ENCODE data around the gene ZNF628.
"Not testable (repeated sequence)": the region's sequence is repeated elsewhere in the genome, so short reads cannot be mapped to it uniquely, and the experiment has no call there.

The ZNF628 gene

DNA sequence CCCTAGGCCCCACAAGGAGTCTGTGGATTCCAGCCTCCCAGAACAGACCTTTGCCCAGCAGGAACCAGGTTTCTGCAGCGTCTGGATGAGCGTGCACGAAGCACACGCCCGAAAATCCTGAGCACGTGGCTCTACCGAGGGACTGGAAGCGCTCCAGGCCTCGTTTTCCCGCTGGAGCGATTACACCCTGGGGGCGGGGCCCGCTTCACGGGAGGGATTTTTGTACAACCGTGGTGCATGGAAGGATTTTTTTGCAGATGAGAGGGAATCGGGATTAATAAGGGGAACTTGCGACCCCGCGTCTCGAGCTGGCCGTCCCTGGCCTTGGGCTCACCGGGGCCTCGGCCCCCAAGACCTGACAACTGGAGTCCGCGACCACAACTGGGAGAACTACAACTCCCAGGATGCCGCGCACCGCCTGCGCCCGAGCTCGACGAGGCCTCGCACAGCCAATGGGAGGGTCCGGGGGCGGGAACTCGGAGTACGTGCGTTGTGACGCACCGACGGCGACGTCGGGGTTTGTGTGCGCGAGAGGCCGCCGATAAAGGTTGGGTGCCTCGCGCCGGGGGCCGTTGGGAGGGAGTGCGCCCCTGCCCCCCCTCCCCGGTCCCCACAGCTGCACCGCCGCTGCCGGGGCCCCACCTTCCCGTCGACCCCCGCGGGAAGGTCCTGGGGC, at the start of gene ZNF628:
Gene ZNF628 (plus strand): TSS at position 518 of the 676 bp plus-strand sequence. CDS start 3,294 bp downstream, outside the sequence.
- DNase-seq (ENCODE audit: low read depth, low spot score) = peak; percentile 100

DNA sequence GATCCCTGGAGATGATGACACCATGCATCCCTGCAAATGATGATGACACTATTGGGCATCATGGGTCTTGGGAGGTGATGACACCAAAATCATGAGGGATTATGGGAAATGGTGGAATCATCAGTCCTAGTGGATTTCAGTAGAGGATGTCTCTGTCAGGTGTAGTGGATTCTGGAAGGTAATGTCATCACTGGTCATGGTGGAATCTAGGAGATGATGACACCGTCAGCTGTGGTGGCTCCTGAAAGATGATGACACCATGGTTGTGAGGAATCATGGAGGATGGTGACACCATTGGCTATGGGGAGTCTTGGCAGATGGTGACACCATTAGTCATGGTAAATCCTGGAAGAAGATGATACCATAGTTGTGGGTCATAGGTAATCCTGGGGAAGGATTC, 45.2 kb upstream of the ZNF628 start:
- no peak for DNase-seq (ENCODE audit: low read depth, low spot score)

DNA sequence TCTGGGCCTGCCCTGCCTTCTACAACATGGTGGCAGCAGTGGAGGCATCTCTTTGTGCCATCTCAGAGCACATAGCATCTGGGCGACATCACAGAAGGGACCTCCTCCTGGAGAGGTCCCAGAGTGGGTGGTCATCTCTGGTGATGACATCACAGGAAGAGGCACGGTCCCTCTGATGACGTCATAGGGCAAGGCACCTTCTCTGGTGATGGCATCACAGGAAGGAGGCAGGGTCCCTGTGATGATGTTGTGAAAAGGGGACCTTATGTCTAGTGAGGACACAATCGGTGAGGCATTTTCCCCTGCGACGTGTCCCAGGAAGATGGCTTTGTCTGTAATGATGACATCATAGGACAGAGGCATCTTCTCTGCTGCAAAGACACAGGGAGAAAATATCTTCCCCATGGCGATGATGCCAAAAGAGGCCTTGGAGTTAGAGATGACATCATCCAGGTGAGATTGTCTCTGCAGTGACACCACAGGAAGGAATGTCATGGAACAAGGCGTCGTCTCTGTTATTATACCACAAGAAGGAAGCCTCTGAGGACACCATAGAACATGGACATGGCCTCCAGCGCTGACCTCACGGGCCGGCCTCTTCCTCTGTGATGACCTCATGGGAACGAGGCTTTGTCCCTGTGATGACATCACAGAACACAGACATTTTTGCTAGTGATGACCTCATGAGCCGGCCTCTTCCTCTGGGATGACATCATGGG, 44.0 kb upstream of the ZNF628 start:
- no peak for DNase-seq (ENCODE audit: low read depth, low spot score)

DNA sequence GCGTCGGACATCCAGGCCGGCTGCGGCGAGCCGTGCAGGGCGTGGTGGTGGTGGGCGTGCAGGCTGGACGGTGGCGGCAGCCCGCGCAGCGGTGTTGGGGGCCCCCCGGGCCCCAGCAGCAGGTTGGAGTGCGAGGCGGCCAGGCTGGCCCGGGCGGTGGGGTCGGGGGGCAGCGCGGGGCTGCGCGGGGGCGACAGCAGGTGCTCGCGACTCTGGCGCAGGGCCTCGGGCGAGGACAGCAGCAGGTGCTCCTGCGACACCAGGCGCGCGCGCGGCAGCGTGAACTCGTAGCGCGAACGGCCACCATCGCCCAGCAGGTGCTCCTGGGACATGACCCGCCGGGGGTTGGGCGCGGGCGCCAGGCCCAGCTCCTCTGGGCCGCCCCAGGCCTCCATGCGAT, 43.1 kb upstream of the ZNF628 start:
- no peak for DNase-seq (ENCODE audit: low read depth, low spot score)

DNA sequence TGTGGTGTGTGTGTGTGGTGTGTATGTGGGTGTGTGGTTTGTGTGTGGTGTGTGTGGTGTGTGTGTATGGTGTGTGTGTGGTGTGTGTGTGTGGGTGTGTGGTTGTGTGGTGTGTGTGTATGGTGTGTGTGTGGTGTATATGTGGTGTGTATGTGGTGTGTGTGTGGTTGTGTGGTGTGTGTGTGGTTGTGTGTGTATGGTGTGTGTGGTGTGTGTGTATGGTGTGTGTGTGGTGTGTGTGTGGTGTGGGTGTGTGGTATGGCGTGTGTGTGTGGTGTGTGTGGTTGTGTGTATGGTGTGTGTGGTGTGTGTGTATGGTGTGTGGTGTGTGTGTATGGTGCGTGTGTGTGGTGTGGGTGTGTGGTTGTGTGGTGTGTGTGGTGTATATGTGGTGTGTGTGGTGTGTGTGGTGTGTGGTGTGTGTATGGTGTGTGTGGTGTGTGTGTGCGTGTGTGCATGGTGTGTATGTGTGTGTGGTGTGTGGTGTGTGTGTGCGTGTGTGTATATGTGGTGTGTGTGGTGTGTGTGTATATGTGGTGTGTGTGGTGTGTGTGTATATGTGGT, 42.0 kb upstream of the ZNF628 start:
- DNase-seq (ENCODE audit: low read depth, low spot score) = no peak

DNA sequence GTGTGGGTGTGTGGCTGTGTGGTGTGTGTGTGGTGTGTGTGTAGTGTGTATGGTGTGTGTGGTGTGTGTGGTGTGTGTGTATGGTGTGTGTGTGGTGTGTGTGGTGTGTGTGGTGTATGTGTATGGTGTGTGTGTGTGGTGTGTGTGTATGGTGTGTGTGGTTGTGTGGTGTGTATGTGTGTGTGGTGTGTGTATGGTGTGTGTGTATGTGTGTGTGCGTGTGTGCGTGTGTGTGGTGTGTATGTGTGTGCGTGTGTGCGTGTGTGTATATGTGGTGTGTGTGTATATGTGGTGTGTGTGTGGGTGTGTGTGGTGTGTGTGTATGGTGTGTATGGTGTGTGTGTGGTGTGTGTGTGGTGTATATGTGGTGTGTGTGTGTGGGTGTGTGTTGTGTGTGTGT, 41.4 kb upstream of the ZNF628 start:
- DNase-seq (ENCODE audit: low read depth, low spot score) = no peak

DNA sequence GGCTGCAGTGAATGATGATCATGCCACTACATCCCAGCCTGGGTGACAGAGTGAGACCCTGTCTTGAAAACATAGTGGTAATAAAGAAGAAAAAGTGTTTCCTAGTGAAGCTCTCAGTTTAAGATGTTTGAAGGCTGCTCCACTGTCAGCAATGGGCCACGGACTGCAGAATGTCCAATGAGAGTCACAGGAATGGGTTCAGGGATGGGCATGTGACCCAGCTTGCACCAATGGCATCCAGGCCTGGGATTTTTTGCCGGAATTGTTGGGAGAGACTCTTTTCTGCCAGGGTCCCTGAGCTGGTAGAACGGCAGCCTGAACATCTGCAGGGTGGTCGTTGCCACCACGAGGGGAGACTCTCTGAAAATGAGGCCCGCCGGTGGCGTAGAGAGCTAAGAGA, 39.6 kb upstream of the ZNF628 start:
- no peak for DNase-seq (ENCODE audit: low read depth, low spot score)

DNA sequence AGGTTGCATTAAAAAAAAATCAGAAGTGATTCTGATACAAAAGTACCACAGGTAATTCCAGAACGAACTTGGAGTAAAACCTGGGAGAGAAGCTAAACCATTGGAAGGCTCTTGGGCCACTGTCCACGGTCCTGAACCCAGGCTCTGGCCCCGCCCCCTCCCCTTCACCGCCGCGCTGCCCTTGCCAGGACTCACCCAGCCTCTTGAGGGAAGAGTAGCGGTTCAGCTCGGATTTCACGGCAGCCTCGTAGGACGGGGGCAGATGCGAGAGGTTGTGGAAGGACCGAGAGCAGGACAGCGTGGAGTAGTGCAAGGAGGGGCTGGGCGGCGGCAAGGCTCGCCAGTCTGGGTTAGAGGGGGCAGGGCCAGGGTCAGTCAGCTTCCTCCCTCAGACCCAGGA, 39.0 kb upstream of the ZNF628 start:
- peak; percentile 87 for DNase-seq (ENCODE audit: low read depth, low spot score)

DNA sequence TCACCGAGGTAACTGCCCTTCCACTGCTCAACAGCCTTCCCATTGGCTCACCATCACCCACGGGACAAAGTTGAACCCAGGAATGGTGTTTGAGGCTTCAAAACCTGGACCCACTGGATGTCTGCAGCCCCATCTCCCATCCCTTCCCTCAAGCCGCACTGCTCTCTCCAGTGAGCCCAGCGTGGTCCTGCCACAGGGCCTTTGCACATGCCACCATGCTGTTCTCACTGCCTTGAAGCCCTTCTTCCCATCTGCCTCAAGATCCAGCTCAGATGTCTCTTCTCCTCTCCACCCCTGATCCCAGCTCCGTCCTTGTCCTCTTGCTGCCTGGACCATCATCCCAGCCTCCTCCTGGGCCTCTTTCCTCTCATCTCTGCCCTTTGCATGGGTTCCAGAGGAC, 37.4 kb upstream of the ZNF628 start:
- DNase-seq (ENCODE audit: low read depth, low spot score) = no peak

DNA sequence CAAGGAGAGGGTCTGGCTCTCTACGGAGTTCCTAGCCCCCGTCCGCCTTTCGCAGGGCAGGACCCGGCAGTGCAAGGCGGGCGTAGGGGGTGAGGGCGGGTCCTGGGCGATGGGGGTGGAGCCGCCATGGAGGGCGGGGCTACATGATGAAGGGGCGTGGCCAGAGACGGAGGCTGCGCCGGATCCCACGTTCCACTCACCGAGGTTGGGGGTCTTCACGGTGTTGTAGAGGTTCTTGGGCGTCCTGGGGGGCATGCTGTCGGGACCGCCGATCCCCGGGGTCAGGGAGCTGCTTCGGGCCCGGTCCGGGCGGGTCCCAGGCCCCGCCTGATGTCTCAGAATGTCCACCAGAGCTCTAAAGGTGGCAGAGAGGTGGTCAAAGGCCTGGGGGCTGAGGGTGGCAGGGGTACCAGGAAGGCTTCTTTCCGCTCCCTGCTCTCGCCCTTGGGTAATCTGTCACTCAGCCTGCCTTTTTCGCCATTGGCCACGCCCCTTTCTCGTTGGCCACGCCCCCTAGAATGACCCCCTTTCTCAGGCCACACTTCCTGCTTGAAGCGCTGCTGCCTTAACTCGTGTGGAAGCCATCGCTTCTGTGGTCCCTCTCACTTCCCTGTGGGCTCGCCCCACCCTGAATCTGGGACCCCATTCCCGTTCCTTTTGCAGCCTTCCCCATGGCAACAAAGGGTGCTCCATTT, 35.9 kb upstream of the ZNF628 start:
- DNase-seq (ENCODE audit: low read depth, low spot score) = no peak

DNA sequence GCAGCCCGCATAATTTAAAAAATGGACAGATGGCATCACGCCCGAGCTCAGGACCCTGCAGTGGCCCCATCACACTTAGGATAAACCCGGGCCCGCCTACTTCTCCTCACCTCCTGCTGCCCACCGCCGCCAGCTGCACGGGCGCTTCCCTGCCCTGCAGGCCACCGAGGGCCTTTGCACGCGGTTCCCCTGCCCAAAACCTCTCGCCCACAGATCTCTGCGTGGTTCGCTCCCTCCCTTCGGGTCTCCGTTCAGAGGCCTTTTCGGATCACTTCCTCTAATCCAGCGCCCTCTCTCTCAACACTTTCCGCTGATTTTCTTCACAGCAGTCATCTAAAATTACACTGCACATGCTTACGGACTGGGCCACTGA, 35.1 kb upstream of the ZNF628 start:
- no peak for DNase-seq (ENCODE audit: low read depth, low spot score)

DNA sequence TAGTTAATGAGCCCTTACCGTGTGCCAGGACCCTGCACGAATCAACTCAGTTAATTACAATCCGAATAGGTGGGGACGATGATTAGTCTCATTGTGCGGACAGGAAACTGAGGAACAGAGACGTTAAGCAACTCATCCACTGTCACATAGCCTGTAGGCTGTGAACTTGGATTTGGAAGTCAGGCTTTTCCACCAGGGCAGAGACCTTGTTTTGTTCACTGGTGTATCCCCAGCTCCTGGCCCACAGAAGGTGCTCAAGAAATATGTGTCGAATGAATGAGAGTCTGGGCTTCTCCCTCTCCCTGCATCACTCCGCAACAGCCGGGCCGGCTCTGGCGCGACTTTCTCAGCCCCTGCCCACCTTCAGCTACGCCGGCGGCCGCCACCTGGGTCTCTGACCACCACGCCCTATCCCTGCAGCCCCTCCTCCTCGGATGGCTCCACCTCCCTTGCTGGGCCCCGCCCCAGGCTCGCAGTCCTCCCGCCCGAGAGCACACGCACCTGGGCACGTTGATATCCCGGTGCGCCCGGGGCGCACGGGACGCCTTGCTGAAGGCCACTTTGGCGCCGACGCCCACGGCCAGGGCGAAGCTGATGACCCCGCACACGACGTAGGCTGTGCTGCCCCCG, 34.6 kb upstream of the ZNF628 start:
- DNase-seq (ENCODE audit: low read depth, low spot score) = no peak

DNA sequence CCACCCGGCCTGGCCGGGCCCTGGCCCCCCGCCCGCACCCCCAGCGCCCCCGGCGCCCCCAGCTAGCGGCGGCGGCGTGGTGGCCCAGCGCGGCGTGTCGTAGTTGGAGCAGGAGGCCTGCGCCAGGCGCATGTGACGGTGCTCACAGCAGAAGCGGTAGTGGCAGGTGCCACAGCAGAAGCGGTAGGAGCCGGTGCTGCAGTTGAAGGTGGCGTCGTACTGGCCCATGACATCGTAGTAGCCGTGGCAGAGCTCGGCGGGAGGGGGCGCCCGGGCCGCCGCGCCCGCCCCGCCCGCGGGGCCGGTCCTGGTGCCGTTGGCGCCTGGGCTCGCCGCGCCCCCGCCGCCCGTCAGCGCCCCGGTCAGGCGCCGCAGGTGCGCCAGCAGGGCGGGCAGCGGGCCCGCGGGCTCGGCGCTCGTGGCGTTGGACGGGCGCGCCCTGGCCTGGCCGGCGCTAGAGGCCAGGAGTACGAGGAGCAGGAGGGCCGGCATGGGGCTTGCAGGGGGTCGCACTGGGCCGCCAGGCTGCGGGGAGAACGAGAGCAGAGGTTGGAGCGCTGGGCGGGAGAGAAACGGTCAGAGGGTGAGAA, 34.0 kb upstream of the ZNF628 start:
- DNase-seq (ENCODE audit: low read depth, low spot score) = no peak

DNA sequence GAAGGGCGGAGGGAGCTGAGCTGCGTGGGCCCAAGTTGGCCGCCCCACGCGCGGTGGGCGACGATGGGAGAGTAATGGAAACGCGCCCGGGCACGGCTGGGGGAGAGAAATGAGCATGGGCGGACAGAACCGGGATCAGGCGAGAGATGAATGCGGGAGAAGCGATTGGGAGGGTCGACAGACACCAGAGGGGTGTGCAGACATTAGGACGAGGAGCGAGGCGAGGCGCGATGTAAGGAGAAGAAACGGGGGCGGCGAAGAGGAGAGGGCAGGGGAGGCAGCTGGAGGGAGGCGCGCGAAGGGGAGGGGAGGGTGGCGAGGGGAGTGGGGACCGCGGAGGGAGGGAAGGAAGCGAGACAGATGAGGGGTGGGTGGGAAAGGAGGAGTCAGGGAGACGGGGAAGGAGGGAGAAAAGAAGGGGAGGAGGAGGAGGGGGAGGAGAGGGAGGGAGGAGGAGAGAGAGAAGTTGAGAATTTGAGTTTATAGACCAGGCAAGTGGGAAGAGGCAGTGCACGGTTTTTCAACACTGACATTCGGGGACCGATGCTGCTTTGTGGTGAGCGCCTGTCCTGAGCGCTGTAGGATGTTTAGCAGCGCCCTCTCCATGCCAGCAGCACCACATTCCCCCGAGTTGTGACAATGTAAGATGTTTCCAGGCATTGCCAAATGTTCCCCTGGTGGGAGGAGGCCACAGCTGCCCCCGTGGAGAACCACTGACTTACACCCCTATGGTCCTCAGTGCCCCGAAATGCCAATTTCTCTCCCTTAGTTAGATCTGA, 33.2 kb upstream of the ZNF628 start, which contains the start of gene SHISA7:
Gene SHISA7 (minus strand): TSS at position 256 of the 779 bp plus-strand sequence. CDS start 437 bp downstream, outside the sequence.
- DNase-seq (ENCODE audit: low read depth, low spot score) = no peak

DNA sequence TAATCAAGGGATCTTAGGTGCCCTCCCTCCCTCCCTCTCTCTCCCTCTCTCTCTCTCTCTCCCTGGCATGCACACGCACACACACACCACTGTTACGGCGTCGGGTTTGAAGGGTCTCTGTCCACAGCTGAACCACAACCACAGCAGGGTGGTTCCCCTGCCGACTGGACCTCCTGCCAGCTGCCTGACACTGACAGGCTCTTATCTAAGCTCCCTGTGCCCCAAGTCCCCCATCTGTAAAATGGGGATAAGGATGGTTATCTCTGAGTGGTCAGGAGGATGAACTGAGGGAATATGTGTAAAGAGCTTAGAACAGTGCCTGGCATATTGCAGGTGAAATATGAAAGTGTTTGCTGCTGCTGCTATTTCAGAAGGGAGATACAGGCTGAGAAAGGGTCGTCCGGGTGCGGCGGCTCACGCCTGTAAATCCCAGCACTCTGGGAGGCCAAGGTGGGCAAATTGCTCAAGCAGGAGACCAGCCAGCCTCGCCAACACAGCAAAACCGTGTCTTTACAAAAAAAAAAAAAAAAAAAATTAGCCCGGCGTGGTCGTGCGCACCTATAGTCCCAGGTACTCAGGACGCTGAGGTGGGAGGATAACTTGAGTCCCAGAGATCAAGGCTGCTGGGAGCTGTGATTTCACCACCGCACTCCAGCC, 32.5 kb upstream of the ZNF628 start:
- DNase-seq (ENCODE audit: low read depth, low spot score) = no peak

DNA sequence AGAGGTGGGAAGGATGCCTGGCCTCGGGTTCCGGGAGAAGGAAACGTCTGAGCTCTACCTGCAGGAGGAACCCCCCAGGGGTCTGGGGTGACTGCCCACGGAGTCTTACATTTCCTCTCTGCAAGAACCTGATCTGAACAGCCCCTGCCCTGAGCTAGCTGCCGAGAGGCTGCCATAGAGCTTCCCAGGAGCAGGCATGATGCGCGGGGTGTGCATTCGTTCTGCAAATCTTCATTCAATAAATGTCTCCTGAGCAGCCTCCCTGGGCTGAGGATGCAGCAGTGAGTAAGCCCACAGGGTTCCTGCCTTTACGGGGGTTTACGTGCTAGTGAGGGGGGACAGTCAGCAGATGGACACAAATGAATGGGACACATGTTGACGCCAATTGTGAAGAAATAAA, 31.8 kb upstream of the ZNF628 start:
- no peak for DNase-seq (ENCODE audit: low read depth, low spot score)

DNA sequence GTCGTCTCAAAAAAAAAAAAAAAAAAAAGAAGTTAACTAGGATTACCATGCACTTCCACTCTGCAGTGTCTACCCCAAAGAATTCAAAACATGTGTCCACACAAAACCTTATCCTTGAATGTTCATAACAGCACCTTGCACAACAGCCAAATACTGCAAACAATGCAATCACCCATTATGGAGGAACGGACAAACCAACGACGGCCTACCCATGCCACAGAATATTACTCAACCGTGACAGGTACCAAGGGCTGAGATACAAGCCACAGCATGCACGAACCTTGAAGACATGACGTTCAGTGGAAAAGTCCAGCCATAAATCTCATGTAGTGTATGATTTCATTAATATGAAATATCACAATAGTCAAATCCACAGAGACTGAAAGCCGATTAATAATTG, 30.4 kb upstream of the ZNF628 start:
- DNase-seq (ENCODE audit: low read depth, low spot score) = no peak

DNA sequence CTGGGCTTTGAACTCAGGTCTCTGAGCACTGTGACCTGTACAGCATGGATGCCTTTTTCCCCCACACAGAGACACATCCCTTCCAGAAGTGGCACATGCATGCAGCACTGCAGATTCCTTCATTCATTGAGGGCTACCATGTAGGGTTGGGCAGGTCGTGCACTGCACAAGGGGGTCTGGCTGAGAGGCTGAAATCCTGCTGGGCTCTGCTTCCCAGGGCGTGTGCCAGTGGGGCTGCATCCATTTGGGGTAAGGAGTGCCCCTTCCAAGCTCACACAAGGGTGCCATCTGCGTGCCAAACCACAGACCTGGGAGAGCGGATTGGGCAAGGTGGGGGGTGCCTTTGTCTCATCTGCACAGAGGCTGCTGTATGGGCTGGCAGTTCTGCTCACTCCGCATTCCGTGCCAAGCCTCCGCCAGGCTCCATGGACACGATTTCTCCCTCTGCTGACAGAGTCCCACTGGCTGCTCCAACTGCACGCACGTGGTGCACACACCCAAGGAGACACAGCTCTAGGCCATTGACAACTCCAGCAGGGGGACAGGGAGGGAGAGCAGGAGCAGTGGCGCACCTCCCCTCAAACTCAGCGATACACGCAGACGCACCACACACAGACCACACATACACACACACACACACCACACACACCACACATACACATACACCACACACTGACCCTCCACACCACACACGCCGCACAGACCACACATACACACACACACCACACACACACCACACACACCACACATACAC, 28.8 kb upstream of the ZNF628 start:
- DNase-seq (ENCODE audit: low read depth, low spot score) = peak; percentile 77

DNA sequence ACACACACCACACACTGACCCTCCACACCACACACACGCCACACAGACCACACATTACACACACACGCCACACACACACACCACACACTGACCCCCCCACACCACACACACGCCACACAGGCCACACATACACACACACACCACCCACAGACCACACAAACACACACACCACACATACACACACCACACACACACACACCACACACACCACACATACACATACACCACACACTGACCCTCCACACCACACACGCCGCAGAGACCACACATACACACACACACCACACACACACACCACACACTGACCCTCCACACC, 28.3 kb upstream of the ZNF628 start:
- not testable (repeated sequence) for DNase-seq (ENCODE audit: low read depth, low spot score)

DNA sequence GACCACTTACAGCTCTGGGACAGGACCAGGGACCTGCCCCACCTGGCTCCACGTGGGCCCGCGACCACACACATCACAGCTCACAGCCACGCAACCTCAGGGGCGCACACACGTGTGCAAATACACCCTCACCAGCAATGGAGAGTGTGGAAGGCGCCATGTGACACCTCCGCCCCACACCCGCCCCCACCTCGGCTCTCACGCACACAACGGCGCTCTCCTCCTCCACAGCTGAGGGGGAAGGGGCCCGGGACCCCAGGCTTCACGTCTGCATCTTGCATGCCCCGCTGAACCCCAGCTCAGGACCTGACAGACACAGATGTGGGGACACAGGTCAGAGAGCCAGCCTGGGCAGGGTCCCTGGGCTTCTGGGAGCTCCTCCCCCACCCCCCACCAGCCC, 26.9 kb upstream of the ZNF628 start:
- DNase-seq (ENCODE audit: low read depth, low spot score) = no peak

Data from astrocyte of the hippocampus (primary cell).